Measurements from ENCODE around the gene NPM1.
"Not testable (repeated sequence)": the region's sequence is repeated elsewhere in the genome, so short reads cannot be mapped to it uniquely, and the experiment has no call there.

NPM1 gene, protein sequence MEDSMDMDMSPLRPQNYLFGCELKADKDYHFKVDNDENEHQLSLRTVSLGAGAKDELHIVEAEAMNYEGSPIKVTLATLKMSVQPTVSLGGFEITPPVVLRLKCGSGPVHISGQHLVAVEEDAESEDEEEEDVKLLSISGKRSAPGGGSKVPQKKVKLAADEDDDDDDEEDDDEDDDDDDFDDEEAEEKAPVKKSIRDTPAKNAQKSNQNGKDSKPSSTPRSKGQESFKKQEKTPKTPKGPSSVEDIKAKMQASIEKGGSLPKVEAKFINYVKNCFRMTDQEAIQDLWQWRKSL

DNA sequence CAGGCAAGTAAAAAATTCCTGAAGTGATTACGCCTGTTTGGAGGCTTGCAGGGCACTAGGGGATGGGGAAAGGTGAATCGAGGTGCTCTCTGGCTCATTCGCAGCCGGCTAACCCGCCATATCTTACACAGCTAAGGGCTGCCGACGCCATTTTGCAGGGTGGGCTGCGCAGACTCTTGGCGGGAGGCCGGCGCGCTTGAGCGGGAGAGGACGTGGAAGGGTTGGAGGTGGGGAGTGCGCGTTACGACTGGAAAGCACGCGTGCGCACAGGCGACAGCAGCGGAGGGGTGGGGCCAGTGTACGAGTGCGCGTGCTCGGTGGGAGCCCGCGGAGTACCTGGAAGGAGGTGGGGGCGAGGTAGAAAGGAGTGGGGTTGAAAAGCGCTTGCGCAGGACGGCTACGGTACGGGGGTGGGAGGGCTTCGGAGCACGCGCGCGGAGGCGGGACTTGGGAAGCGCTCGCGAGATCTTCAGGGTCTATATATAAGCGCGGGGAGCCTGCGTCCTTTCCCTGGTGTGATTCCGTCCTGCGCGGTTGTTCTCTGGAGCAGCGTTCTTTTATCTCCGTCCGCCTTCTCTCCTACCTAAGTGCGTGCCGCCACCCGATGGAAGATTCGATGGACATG, at the start of gene NPM1:
TSS of gene NPM1 (plus strand) at position 505 of the 625 bp plus-strand sequence. CDS start at position 605, 100 bp downstream.
- DNase-seq (ENCODE audit: low spot score) = peak; percentile 100

DNA sequence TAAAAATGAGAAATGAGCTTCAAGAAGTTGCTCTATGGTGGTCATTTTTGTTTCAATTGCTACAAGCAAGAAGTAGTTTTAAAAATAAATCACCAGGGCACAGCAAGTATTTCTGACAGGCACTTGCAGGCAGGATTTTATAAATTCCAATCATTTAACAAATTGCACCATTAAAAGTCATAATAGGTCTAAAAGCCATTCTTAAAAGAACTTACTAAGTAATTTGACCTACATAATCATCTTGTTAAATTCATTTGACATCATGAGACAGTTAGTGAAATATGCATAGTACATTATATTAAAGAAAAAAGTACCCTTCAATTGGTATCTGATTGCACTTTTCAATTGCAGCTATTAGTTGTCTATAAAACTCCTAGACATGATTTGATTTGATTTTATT, 47.6 kb upstream of the NPM1 start:
- no peak for DNase-seq (ENCODE audit: low spot score)

DNA sequence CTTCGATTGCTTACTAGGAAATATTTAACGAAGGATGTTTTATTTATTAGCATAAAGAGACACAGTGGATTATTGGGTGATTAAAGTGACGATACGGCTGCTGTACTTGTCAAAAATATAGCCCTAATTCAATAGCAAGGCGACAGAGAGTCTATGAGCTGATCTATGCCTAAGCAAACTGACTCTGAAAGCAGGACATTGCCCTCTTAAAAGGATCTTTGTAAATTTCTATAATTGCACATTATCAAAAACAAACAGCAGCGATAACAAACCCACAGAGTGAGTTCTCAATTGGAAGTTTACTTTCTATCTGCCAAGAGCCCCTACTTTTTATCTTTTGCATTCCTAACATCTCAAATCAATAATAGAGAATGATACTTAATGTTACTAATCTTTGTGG, 47.2 kb upstream of the NPM1 start:
- DNase-seq (ENCODE audit: low spot score) = no peak

DNA sequence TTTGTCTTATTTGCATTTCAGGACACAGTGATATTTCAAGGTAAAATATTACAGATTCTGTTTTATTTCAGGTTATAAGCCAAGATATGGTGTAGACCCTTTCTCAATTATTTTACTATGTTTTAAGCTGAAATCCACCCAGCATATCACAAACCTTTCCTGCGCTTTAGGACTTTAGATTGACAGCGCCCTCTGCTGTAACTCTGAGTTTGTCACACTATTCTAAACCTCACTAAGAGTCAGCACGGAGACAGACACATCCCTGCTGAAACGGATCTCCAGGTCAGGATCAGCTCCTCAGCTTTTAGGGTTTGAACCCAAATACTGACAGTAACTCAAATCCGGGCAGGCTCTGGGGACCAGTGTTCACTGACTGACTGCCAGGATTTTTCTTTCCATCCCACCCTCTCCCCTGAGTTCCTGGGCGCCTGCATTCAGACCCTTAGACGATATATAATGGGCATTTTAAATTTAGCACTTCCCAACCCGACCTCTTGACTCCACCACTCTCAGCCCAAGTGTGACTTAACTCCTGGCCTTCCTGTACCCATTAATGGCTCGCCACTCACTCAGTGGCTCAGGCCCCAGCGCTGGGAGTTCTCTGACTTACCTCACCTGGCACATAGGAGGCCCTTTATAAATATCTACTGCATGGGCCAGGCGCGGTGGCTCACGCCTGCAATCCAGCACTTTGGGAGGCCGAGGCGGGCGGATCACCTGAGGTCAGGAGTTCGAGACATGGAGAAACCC, 45.1 kb upstream of the NPM1 start:
- peak; percentile 46 for DNase-seq (ENCODE audit: low spot score)

DNA sequence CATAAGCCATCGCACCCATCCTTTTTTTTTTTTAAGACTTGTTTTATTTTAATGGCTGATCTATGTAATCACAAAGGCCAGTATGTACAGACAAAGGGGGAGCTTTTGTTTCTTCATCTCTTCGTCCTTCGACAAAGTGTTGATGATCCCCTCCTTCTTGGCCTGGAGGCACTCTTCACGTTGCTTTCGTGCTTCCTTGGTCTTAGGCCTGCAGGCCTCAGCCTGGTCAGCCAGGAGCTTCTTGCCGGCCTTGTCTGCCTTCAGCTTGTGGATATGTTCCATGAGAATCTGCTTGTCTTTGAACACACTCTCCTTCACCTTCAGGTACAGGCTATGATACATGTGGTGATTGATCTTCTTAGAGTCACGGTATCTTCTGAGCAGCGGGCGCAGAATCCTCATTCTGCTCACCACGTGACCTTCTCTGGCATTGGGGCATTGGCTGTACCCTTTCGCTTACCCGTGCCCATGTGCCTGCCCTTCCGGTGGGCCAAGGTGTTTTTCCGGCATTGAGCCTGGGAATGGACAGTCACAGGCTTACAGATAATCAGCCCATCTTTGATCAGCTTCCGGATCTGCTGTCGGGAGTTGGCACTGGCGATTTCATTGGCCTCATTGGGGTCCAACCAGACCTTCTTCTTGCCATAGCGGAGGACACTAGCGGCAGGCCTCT, 42.6 kb upstream of the NPM1 start:
- DNase-seq (ENCODE audit: low spot score) = no peak

DNA sequence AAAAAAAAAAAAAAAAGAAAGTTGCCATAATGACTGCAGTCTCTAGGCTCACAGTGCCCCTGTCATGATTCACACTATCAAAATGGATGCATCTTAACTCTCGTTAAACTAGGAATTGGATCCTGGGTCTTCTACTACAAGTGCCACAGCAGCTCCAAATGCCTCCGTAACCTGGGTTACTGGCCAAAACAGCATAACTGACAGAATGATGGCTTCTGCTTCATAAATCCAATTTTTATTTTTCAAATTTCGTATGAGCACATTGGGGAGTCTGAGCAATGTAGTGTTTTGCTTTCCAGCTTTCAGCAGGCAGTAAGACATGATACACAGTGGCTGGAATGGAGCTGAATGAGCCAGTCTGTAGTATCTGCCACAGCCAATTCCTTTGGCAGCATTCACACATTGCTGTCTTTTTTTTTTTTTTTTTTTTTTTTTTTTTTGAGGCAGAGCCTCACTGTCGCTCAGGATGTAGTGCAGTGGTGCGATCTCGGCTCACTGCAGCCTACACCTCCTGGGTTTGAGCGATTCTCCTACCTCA, 36.0 kb upstream of the NPM1 start:
- DNase-seq (ENCODE audit: low spot score) = no peak

DNA sequence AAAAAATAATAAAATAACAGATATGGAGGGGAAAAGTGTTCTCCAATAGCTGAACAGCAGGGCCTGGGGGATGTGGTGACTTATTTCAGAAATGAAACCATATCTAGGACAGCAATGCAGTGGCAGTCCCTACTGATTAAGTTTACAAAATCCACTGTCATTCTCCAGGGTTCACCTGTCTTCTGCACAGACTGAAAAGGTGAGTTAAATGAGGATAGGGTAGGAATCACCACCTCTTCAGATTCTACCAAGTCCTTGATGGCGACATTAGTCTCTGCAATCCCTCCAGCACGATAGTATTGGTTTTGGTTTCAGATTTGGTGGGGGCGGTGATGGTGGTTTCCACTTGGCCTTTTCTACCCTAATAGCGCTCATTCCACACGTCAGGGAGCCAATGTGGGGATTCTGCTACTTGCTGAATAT, 32.3 kb upstream of the NPM1 start:
- no peak for DNase-seq (ENCODE audit: low spot score)

DNA sequence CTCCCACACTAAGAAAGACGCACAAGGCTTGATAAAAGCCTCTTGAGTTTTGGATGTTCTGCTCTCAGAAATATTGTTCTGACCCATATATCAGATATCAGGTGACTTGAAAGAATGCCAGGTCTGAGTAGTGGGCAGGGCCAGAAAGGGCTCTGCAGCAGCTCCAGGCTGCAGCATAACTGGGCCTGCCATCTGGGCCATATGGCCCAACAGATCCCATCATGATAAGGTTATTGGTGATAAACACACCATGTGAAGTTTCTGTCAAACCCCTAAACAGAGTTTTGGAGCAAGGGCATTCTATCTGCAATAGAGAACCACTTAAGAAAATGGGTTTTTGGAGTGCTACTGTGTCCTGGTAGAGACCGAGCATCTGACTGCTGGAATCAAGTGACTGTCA, 29.8 kb upstream of the NPM1 start:
- no peak for DNase-seq (ENCODE audit: low spot score)

DNA sequence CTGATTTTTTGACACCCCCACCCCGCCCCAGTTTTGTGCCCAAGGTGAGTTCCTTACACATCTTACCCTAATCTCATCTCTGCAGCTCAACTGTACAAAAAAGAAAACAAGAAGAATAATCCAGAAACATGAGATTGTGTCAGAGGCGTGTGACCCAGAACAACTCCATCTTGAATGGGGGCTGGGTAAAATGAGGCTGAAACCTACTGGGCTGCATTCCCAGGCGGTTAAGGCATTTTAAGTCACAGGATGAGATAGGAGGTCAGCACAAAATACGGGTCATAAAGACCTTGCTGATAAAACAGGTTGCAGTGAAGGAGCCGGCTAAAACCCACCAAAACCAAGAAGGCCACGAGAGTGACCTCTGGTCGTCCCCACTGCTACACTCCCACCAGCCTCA, 26.5 kb upstream of the NPM1 start:
- DNase-seq (ENCODE audit: low spot score) = not testable (repeated sequence)

DNA sequence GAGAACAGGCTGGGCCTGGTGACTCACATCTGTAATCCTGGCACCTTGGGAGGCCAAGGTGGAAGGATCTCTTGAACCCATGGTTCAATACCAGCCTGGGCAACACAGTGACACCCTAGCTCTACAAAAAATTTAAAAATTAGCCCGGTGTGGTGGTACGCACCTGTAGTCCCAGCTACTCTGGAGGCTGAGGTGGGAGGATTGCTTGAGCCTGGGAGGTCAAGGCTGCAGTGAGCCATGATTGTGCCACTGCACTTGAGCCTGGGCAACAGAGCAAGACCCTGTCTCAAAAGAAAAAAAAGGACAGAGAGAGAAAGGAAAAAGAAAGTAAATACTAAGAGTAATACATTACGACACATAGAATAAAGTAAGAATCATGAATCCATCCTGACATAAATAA, 24.4 kb upstream of the NPM1 start:
- not testable (repeated sequence) for DNase-seq (ENCODE audit: low spot score)

DNA sequence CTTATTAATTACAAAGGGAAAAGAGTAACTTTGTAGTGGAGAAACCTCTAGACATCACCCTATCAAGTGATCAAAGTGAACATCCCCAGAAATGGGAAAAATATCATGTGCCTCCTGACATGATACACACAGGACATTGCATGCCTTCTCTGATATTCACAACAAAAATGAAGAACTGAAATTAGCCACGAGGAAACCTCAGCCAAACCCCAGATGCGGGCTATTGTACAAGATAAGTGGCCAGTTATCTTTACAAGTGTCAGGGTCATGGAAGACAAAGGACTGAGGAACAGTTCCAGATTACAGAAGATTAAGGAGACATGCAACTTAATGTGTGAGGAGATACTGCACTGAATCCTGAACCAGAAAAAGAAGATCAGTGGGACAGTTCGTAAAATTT, 23.8 kb upstream of the NPM1 start:
- no peak for DNase-seq (ENCODE audit: low spot score)

DNA sequence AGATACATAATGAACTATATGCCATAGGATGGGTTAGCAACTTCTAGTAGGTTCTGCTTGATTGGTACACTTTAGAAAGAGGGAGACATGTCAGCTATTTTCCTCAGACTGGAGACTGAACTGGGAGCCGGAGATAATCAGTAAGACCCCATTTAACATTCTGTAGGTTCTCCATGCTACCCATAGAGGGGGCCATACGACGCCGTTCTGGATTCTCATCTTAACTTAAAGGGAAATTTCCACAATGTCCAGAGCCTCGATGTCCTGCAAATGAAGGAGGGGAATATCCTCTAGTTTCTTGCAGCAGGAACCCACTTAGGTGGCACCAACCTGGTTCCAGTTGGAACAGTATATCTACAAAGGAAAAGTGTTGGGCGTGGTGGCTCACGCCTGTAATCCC, 22.3 kb upstream of the NPM1 start:
- peak; percentile 23 for DNase-seq (ENCODE audit: low spot score)

DNA sequence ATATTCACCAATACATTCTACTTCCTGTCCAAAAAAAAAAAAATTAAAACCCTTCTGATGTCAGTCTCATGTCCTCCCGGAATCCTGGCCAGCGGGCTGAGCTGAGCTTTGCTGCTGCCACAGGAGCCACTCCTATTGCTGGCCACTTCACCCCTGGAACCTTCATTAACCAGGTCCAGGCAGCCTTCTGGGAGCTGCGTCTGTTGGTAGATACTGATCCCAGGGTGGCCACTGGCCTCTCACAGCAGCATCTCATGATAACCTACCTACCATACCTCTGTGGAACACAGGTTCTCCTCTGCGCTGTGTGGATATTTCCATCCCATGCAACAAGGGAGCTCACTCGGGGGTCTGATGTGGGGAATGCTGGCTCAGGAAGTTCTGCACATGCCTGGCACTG, 21.0 kb upstream of the NPM1 start:
- no peak for DNase-seq (ENCODE audit: low spot score)

DNA sequence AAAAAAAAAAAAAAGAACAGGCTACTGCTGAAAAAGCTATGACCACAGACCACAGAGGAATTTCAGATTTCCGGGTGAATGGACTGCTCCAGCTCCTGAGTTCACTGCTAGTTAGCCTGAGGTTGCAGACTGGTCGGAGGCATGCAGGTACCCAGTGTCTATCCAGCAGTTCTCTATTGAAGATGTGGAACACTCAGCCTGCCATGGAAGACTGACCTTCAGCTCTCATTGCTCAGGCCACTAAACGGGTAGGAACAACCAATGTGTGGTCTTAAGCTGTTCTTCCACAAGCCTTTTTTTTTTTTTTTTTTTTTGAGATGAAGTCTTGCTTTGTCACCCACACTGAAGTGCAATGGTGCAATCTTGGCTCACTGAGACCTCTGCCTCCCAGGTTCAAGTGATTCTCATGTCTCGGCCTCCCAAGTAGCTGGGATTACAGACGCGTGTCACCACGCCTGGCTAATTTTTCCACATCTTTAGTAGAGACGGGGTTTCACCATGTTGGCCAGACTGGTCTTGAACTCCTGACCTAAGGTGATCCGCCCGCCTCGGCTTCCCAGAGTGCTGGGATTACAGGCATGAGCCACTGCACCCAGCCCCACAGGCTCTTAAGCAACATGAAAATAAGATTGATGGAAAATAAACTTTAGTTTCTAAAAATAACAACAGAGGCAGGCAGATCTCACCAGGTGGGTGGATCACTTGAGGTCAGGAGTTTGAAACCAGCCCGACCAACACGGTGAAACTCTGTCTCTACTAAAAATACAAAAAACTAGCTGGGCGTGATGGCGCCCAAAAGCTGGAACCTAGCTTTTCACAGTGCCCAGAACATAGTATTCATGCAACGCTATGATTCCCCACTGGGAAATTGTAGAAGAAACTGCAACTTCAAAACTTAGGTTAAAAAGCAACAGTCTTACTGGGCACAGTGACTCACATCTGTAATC, 20.0 kb upstream of the NPM1 start:
- DNase-seq (ENCODE audit: low spot score) = peak; percentile 36

DNA sequence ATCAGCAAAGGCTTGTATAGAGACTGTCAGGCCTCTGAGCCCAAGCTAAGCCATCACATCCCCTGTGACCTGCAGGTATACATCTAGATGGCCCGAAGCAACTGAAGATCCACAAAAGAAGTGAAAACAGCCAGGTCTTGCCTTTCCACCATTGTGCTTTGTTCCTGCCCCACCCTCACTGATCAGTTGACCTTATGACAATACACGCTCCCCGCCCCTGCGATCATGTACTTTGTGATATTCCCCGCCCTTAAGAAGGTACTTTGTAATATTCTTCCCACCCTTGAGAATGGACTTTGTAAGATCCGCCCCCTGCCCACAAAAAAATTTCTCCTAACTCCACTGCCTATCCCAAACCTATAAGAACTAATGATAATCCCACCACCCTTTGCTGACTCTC, 18.6 kb upstream of the NPM1 start:
- no peak for DNase-seq (ENCODE audit: low spot score)

DNA sequence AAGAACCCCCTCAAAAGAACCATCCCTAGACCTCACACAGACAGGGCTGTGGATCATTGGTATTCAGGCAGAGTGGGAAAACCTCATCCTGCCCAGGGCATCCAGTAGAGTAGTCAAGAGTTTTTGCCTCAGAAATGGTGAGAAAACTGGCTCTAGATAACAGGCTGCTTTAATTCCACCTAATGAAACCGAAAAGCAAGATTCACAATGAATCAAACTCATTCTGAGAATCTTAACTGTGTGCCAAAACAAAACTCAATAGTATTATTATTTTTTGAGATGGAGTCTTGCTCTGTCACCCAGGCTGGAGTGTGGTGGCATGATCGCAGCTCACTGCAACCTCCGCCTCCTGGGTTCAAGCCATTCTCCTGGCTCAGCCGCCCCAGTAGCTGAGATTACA, 17.8 kb upstream of the NPM1 start:
- no peak for DNase-seq (ENCODE audit: low spot score)

DNA sequence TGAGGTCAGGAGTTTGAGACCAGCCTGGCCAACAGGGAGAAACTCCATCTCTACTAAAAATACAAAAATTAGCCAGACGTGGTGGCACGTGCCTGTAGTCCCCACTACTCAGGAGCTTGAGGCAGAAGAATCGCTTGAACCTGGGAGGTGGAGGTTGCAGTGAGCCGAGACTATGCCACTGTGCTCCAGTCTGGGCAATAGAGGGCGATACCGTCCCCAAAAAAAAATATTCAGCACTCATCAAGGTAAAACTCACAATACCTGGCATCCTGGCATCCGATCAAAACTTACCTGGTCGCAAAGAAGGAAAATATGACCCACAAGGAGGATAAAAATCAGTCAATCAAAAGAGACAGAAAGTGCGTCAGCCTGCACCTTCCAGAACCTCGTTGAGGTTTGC, 16.8 kb upstream of the NPM1 start:
- DNase-seq (ENCODE audit: low spot score) = not testable (repeated sequence)

DNA sequence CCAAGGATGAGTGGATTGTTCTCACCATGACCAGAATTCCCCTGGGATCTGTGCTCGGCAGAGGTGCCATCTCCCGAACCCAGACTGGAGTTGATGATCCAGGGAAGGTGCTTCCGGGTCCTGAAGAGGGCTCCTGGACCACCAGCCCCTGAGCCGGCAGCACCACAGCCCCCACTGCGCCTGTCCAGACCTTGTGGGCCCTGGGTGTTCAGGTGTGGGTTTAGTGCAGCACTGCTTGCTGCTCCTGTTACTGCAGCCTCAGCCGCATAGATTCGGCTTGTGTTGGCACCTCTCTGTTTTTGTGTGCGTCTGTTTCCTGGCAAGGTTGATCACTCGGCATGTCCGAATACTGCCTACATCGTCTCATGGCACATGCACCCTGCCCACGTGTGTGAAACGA, 16.3 kb upstream of the NPM1 start:
- no peak for DNase-seq (ENCODE audit: low spot score)

DNA sequence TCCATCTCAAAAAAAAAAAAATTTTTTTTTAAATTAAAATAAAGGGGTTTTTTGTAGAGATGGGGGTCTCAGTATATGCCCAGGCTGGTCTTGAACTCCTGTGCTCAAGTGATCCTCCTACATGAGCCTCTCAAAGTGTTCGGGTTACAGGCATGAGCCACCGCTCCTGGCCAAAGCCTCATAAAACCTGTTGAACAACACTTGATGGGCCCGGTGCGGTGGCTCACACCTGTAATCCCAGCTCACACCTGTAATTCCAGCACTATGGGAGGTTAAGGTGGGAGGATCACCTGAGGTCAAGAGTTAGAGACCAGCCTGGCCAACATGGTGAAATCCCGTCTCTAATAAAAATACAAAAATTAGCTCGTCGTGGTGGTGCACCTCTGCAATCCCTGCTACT, 7.7 kb upstream of the NPM1 start:
- no peak for DNase-seq (ENCODE audit: low spot score)

DNA sequence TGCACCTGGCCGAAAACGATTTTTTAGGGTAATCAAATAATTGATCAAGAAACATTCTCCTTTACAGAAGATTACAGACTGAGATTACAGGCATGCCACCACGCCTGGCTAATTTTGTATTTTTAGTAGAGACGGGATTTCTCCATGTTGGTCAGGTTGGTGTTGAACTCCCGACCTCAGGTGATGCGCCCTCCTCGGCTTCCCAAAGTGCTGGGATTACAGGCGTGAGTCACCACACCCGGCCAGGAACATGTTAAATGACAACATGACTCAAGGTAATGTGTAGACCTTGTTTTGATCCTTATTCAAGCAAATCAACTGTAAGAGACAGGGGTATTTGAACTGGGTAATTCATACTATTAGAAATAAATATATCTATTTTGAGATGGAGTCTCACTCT, 3.2 kb upstream of the NPM1 start:
- DNase-seq (ENCODE audit: low spot score) = not testable (repeated sequence)

DNA sequence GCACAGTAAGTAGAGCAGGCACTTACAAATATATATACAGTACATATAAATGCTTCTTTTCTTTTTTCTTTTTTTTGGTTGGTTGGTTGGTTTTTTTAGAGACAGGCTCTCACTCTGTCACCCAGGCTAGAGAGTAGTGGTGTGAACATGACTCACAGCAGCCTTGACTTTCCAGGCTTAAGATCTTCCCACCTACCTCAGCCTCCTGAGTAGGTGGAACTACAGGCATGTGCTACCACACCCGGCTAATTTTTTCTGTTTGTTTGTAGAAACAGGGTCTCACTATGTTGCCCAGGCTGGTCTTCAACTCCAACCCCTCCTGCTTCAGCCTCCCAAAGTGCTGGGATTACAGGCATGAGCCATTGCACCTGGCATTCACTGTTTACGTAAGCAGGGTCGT, 2.6 kb upstream of the NPM1 start:
- not testable (repeated sequence) for DNase-seq (ENCODE audit: low spot score)
